Neuronal stem cell (in vitro differentiated cells): ENCODE data around the gene CNPY1.

Experiments used
- DNase-seq: peaks from one replicate; pipeline ENCODE4 v3.0.0-alpha.2; 2013; ENCODE audit warnings: low spot score
- H2AFZ ChIP-seq: one replicate; pipeline ENCODE4 v1.6.1; 2013; ENCODE audit warnings: mild to moderate bottlenecking, low read length, inconsistent platforms
- H2AK5ac ChIP-seq: 2 replicates; pipeline ENCODE4 v1.6.1; 2013; ENCODE audit warnings: low read depth, mild to moderate bottlenecking, inconsistent platforms, low read length, moderate library complexity, mixed read lengths
- H2BK120ac ChIP-seq: 2 replicates; pipeline ENCODE4 v1.6.1; 2013; ENCODE audit warnings: low read depth, mild to moderate bottlenecking, inconsistent platforms, low read length, moderate library complexity, mixed read lengths
- H2BK12ac ChIP-seq: one replicate; pipeline ENCODE4 v1.6.1; 2013; ENCODE audit warnings: low read length, inconsistent platforms
- H2BK15ac ChIP-seq: 2 replicates; pipeline ENCODE4 v1.6.1; 2013; ENCODE audit warnings: mild to moderate bottlenecking, low read length, inconsistent platforms, mixed read lengths
- H2BK5ac ChIP-seq: one replicate; pipeline ENCODE4 v1.6.1; 2013; ENCODE audit warnings: inconsistent platforms, mild to moderate bottlenecking, low read length, moderate library complexity
- H3K14ac ChIP-seq: one replicate; pipeline ENCODE4 v1.6.1; 2013; ENCODE audit warnings: low read length, inconsistent platforms
- H3K18ac ChIP-seq: 2 replicates; pipeline ENCODE4 v1.6.1; 2013; ENCODE audit warnings: low read length, inconsistent platforms
- H3K23ac ChIP-seq: 2 replicates; pipeline ENCODE4 v1.6.1; 2013; ENCODE audit warnings: low read depth, mild to moderate bottlenecking, mixed read lengths, low read length, inconsistent platforms; ENCODE audit not compliant: poor library complexity
- H3K27ac ChIP-seq: replicated peaks from 3 replicates; pipeline ENCODE4 v1.5.1; 2013; ENCODE audit warnings: low read length, inconsistent platforms
- H3K27me3 ChIP-seq, 3 experiments: 2 replicates each; pipeline ENCODE4 v1.6.1; 2013; ENCODE audit warnings: low read length in 3 of 3, mild to moderate bottlenecking in 2 of 3, inconsistent platforms in 1 of 3, low read depth in 1 of 3, mixed read lengths in 1 of 3, moderate library complexity in 1 of 3; ENCODE audit not compliant: control insufficient read depth in 3 of 3, insufficient read depth in 3 of 3
- H3K36me3 ChIP-seq, 2 donors: replicated peaks in 1 of 2; 2 replicates each; pipeline ENCODE4 v1.6.1; 2013; ENCODE audit warnings: low read length in 2 of 2; ENCODE audit not compliant: control insufficient read depth in 2 of 2, insufficient read depth in 2 of 2
- H3K4ac ChIP-seq: 2 replicates; pipeline ENCODE4 v1.6.1; 2013; ENCODE audit warnings: inconsistent platforms, mild to moderate bottlenecking, low read length, moderate library complexity
- H3K4me1 ChIP-seq, 2 donors: 1 replicate in 1 of 2; 2 replicates in 1 of 2; pipeline ENCODE4 v1.6.1; 2013; ENCODE audit warnings: low read length in 2 of 2, low read depth in 1 of 2; ENCODE audit not compliant: control insufficient read depth in 2 of 2, insufficient read depth in 1 of 2
- H3K4me2 ChIP-seq: one replicate; pipeline ENCODE4 v1.6.1; 2013; ENCODE audit warnings: mild to moderate bottlenecking, low read length, inconsistent platforms; ENCODE audit not compliant: insufficient read depth, poor library complexity, severe bottlenecking
- H3K4me3 ChIP-seq, 2 donors: 2 replicates each; pipeline ENCODE4 v1.5.1; 2013; ENCODE audit warnings: low read length in 2 of 2, mild to moderate bottlenecking in 2 of 2, inconsistent platforms in 1 of 2, moderate library complexity in 1 of 2
- H3K79me1 ChIP-seq: one replicate; pipeline ENCODE4 v1.6.1; 2013; ENCODE audit warnings: low read depth, mild to moderate bottlenecking, inconsistent platforms, low read length, moderate library complexity
- H3K9ac ChIP-seq: one replicate; pipeline ENCODE4 v1.6.1; 2013; ENCODE audit warnings: mild to moderate bottlenecking, low read depth, low read length, inconsistent platforms; ENCODE audit not compliant: poor library complexity
- H3K9me3 ChIP-seq, 2 donors: replicated peaks in 1 of 2; 2 replicates each; pipeline versions ENCODE3 to v1.6.1; 2013; ENCODE audit warnings: low read length in 2 of 2, mild to moderate bottlenecking in 2 of 2, inconsistent platforms in 1 of 2, low read depth in 1 of 2, mixed read lengths in 1 of 2, moderate library complexity in 1 of 2; ENCODE audit not compliant: control insufficient read depth in 2 of 2, insufficient read depth in 1 of 2
- H4K8ac ChIP-seq: one replicate; pipeline ENCODE4 v1.6.1; 2013; ENCODE audit warnings: low read depth, mild to moderate bottlenecking, inconsistent platforms, low read length, moderate library complexity
- H4K91ac ChIP-seq: one replicate; pipeline ENCODE4 v1.6.1; 2013; ENCODE audit warnings: low read length, low read depth, mild to moderate bottlenecking, inconsistent platforms; ENCODE audit not compliant: poor library complexity
- whole genome bisulfite sequencing, 2 donors: extraction: QIAGEN DNeasy Blood & Tissue Kit; methylation state at CpG; one replicate each; pipeline ENCODE4 v1.1.7; 2013; ENCODE audit warnings: missing lambda C conversion rate in 2 of 2, mixed read lengths in 1 of 2; ENCODE audit not compliant: insufficient read length in 2 of 2, insufficient replicate concordance in 1 of 2; ENCODE audit errors: extremely low coverage in 2 of 2; 5-methylcytosine and 5-hydroxymethylcytosine counted together

Gene CNPY1

GRCh38 chr7:155558961-155559360 is 12.6 kb upstream of the CNPY1 start:
- no peak overlapping the region for H2BK15ac ChIP-seq
- H3K14ac ChIP-seq, result no peak overlapping the region
- H2BK5ac ChIP-seq, result no peak overlapping the region
- no peak overlapping the region for H3K18ac ChIP-seq
- no peak overlapping the region for H3K4ac ChIP-seq
- no peak overlapping the region for H4K91ac ChIP-seq
- no peak overlapping the region for H2BK12ac ChIP-seq
- H3K9ac ChIP-seq, result no peak overlapping the region
- no peak overlapping the region for H3K27ac ChIP-seq
- H3K79me1 ChIP-seq, result no peaks in the 10 kb centered on the region
- H3K4me3 ChIP-seq, result no peak overlapping the region
- DNase-seq, result no peak
- H3K36me3 ChIP-seq, result no peaks in the 10 kb centered on the region
- no peak overlapping the region for H2BK120ac ChIP-seq
- H3K4me2 ChIP-seq, result no peak overlapping the region
- WGBS, 2 donors, result no CpG with 5 or more reads among the region's 13 CpGs
- peaks cover 0 to 10% of the 10 kb centered on the region in 2 donors for H3K4me1 ChIP-seq
- H2AK5ac ChIP-seq, result no peak overlapping the region
- H2AFZ ChIP-seq, result no peak overlapping the region
- H3K27me3 ChIP-seq, result peaks cover 0 to 8% (median 0%) of the 10 kb centered on the region in 3 experiments
- peaks cover 1 to 6% of the 10 kb centered on the region in 2 donors for H3K9me3 ChIP-seq
- H3K23ac ChIP-seq, result no peak overlapping the region
- H4K8ac ChIP-seq, result no peak overlapping the region

- Histone ChIP-seq H3K4ac (no peak overlapping the region), H3K9me3 (peaks cover 2 to 6% of the 10 kb centered on the region in 2 donors), H3K27me3 (peaks cover 0 to 8% (median 0%) of the 10 kb centered on the region in 3 experiments), H3K23ac (no peak overlapping the region), H2AK5ac (no peak overlapping the region), H3K4me3 (no peak overlapping the region), H3K4me1 (peaks cover 0 to 10% of the 10 kb centered on the region in 2 donors), H3K9ac (no peak overlapping the region), H3K14ac (no peak overlapping the region), H2BK15ac (no peak overlapping the region), H3K4me2 (no peak overlapping the region), H3K36me3 (no peaks in the 10 kb centered on the region), H3K79me1 (no peaks in the 10 kb centered on the region), H2BK120ac (no peak overlapping the region), H4K8ac (no peak overlapping the region), H2BK12ac (no peak overlapping the region), H4K91ac (no peak overlapping the region), H2AFZ (no peak overlapping the region), H2BK5ac (no peak overlapping the region), H3K27ac (no peak overlapping the region), H3K18ac (no peak overlapping the region)
- no peak for DNase-seq
- WGBS, 2 donors, result no CpG with 5 or more reads among the region's 8 CpGs
Measured at GRCh38 chr7:155558351-155558750, 12.0 kb upstream of the CNPY1 start.

GRCh38 chr7:155557778-155558177 is 11.4 kb upstream of the CNPY1 start:
- Histone ChIP-seq H3K14ac (no peak overlapping the region), H3K9ac (no peak overlapping the region), H2BK12ac (no peak overlapping the region), H3K36me3 (no peaks in the 10 kb centered on the region), H3K23ac (no peak overlapping the region), H2AK5ac (no peak overlapping the region), H3K27ac (no peak overlapping the region), H2BK15ac (no peak overlapping the region), H3K27me3 (peaks cover 0 to 8% (median 0%) of the 10 kb centered on the region in 3 experiments), H2BK5ac (no peak overlapping the region), H3K4me3 (no peak overlapping the region), H2BK120ac (no peak overlapping the region), H3K18ac (no peak overlapping the region), H3K4ac (no peak overlapping the region), H2AFZ (no peak overlapping the region), H4K8ac (no peak overlapping the region), H3K4me1 (peaks cover 0 to 10% of the 10 kb centered on the region in 2 donors), H3K9me3 (peaks cover 2 to 6% of the 10 kb centered on the region in 2 donors), H3K4me2 (no peak overlapping the region), H4K91ac (no peak overlapping the region), H3K79me1 (no peaks in the 10 kb centered on the region)
- no peak for DNase-seq
- no CpG with 5 or more reads among the region's 10 CpGs for WGBS, 2 donors

- H3K14ac ChIP-seq, result no peak overlapping the region
- no peak overlapping the region for H3K4ac ChIP-seq
- no peak overlapping the region for H3K18ac ChIP-seq
- no peaks in the 10 kb centered on the region for H3K79me1 ChIP-seq
- H4K91ac ChIP-seq, result no peak overlapping the region
- H2AK5ac ChIP-seq, result no peak overlapping the region
- no peaks in the 10 kb centered on the region for H3K36me3 ChIP-seq
- H2BK5ac ChIP-seq, result no peak overlapping the region
- H3K9ac ChIP-seq, result no peak overlapping the region
- no peak overlapping the region for H2BK12ac ChIP-seq
- DNase-seq, result no peak
- no peak overlapping the region for H4K8ac ChIP-seq
- no CpG with 5 or more reads among the region's 9 CpGs for WGBS, 2 donors
- peaks cover 0 to 8% (median 0%) of the 10 kb centered on the region in 3 experiments for H3K27me3 ChIP-seq
- no peak overlapping the region for H3K4me2 ChIP-seq
- no peak overlapping the region for H3K27ac ChIP-seq
- no peak overlapping the region for H3K4me3 ChIP-seq
- no peak overlapping the region for H2AFZ ChIP-seq
- no peak overlapping the region for H2BK120ac ChIP-seq
- peaks cover 0 to 10% of the 10 kb centered on the region in 2 donors for H3K4me1 ChIP-seq
- H2BK15ac ChIP-seq, result no peak overlapping the region
- H3K23ac ChIP-seq, result no peak overlapping the region
- H3K9me3 ChIP-seq, result peaks cover 6 to 7% of the 10 kb centered on the region in 2 donors
Measured at GRCh38 chr7:155556763-155557162, 10.4 kb upstream of the CNPY1 start.
